Small intestine (tissue), 7 donors: Measurements from ENCODE around the gene ING5. TPM values are rescaled to one million over a fixed set of nuclear protein-coding genes. Genes with fewer than 3 reads are reported as not detected.

Experiments used
- DNase-seq, 2 donors: peaks; one replicate each; pipeline versions ENCODE4 v3.0.0 to v3.0.0-alpha.2; 2013
- FAIRE-seq: peaks from 2 replicates; lab custom pipeline; 2012; peaks lifted over from hg19 to GRCh38; lab: Jason Lieb, UNC
- H3K27ac ChIP-seq, 3 donors: one replicate each; pipeline ENCODE4 v1.5.1; 2013; ENCODE audit warnings: low read length in 2 of 3, mild to moderate bottlenecking in 2 of 3, control low read depth in 1 of 3, inconsistent platforms in 1 of 3, low read depth in 1 of 3, moderate library complexity in 1 of 3
- H3K27me3 ChIP-seq, 3 donors: one replicate each; pipeline ENCODE4 v1.6.1; 2013; ENCODE audit warnings: low read length in 3 of 3, inconsistent platforms in 1 of 3; ENCODE audit not compliant: control insufficient read depth in 3 of 3, insufficient read depth in 3 of 3
- H3K36me3 ChIP-seq, 3 donors: one replicate each; pipeline ENCODE4 v1.6.1; 2013; ENCODE audit warnings: low read length in 3 of 3, inconsistent platforms in 1 of 3, low read depth in 1 of 3, mild to moderate bottlenecking in 1 of 3, moderate library complexity in 1 of 3; ENCODE audit not compliant: control insufficient read depth in 3 of 3, insufficient read depth in 2 of 3
- H3K4me1 ChIP-seq, 3 donors: one replicate each; pipeline ENCODE4 v1.6.1; 2013; ENCODE audit warnings: low read length in 2 of 3, inconsistent platforms in 1 of 3, low read depth in 1 of 3, mild to moderate bottlenecking in 1 of 3, moderate library complexity in 1 of 3; ENCODE audit not compliant: control insufficient read depth in 3 of 3, insufficient read depth in 2 of 3
- H3K4me3 ChIP-seq, 3 donors: one replicate each; pipeline ENCODE4 v1.5.1; 2013; ENCODE audit warnings: low read length in 3 of 3, control low read depth in 1 of 3, inconsistent platforms in 1 of 3, low read depth in 1 of 3, mild to moderate bottlenecking in 1 of 3, moderate library complexity in 1 of 3
- H3K9me3 ChIP-seq, 2 donors: one replicate each; pipeline ENCODE4 v1.6.1; 2013; ENCODE audit warnings: low read depth in 1 of 2, low read length in 1 of 2; ENCODE audit not compliant: control insufficient read depth in 2 of 2, insufficient read depth in 1 of 2
- WGBS, 3 donors: extraction: QIAGEN DNeasy Blood & Tissue Kit; methylation state at CpG; one replicate each; pipeline ENCODE4 v1.1.7; 2013; 5-methylcytosine and 5-hydroxymethylcytosine counted together
- polyA plus RNA-seq, 4 donors: library from polyadenylated mRNA; stranded (reverse) in 3 of 4; unstranded in 1 of 4; fragments of 200-250 nt in 3 of 4; fragments of 120-200 nt in 1 of 4; gene quantifications; one replicate each; pipeline versions ENCODE4 v1.2.1 to v1.2.3, GENCODE V29; 2013
- donor health status: healthy with polysubstance abuse.
- donor health status: control.
- donor health status: control.
- donor health status: Bipolar disorder and iron deficiency.
- donor health status: healthy.

ING5 gene
- polyA plus RNA-seq, 4 donors, result 20.3 to 44.5 (median 35.4) TPM

DNA sequence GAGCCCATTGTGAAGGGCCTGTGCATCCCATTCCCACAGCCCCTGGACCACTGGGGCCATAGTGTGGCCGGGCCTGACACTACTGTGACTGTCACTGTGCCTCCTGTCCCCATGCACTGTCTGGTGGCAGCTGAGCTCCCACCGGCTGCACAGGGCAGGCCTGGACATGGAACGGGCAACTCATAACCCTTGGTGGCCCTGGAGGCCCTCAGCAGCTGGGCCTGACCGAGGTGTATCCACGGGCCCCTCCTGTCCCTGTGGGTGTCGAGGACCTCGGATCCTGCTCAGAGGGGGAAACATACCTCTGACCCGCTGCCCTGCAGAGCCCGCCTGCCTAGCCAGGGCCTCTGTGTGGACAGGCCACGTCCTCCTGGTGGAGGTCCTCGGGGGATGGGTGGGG is 67.0 kb downstream of the ING5 start:
- DNase-seq (no peak), FAIRE-seq (no peak)
- WGBS, 3 donors, result 85 to 93% (median 89%) methylated on average over 11 of the region's 11 CpGs

DNA sequence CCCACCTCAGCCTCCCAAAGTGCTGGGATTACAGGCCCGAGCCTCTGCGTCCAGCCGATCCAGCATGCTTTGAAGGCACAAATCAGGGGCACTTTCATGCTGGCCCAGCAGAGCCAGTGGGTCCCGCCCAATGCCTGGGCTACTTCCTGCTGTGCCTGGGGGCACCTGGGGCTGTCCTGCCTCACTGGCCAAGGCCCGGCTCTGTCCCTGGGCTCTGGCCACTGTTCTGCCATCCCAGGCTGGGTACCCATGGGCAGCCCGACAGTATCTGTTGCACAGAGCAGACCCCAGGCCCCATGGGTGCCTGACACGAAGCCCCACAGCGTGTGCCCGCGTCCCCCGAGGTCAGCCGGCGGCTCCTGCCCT is 68.0 kb downstream of the ING5 start:
- Histone ChIP-seq H3K4me3 (no peak overlapping the region), H3K9me3 (no peaks in the 10 kb centered on the region), H3K27me3 (no peaks in the 10 kb centered on the region), H3K4me1 (peaks cover 0 to 18% (median 0%) of the 10 kb centered on the region in 3 donors), H3K36me3 (peaks cover 0 to 11% (median 0%) of the 10 kb centered on the region in 3 donors), H3K27ac (no peak overlapping the region)
- no peak for FAIRE-seq
- DNase-seq, result no peak
- 85 to 89% (median 87%) methylated on average over 13 of the region's 13 CpGs for WGBS, 3 donors

More for the DNA sequence above, 67.0 kb downstream of the ING5 start:
- Histone ChIP-seq H3K27me3 (no peaks in the 10 kb centered on the region), H3K36me3 (peaks cover 0 to 18% (median 0%) of the 10 kb centered on the region in 3 donors), H3K27ac (no peak overlapping the region), H3K9me3 (no peaks in the 10 kb centered on the region), H3K4me1 (peaks cover 0 to 18% (median 0%) of the 10 kb centered on the region in 3 donors), H3K4me3 (no peak overlapping the region)

GRCh38 chr2:241770185-241770935 is 68.5 kb downstream of the ING5 start:
- WGBS, 3 donors, result 46 to 67% (median 59%) methylated on average over 25 to 27 of the region's 27 CpGs
- DNase-seq (no peak), FAIRE-seq (no peak)
- Histone ChIP-seq H3K36me3 (peaks cover 0 to 9% (median 0%) of the 10 kb centered on the region in 3 donors), H3K4me3 (no peak overlapping the region), H3K27ac (no peak overlapping the region), H3K4me1 (peaks cover 0 to 18% (median 2%) of the 10 kb centered on the region in 3 donors), H3K27me3 (no peaks in the 10 kb centered on the region), H3K9me3 (no peaks in the 10 kb centered on the region)

DNA sequence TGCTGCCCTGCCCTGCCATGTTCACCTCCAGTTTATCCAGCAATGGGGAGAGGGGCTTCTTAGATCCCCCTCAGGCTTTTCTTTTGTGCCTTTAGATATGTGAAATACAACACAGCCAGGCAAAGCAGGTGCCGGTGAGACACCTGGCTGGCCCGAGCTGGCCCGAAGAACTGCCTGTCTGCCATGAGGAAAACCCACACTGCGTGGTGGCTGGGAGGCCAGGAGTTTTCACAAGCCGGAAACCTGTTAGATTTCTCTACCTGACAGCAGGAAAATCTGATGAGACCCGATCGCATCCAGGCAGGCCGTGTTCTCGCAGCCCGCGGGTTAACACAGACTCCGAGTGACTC is 69.1 kb downstream of the ING5 start:
- DNase-seq (no peak), FAIRE-seq (no peak)
- 92 to 94% (median 93%) methylated on average over 12 of the region's 12 CpGs for WGBS, 3 donors
- peaks cover 0 to 9% (median 0%) of the 10 kb centered on the region in 3 donors for H3K36me3 ChIP-seq
- no peak overlapping the region for H3K4me3 ChIP-seq
- no peak overlapping the region for H3K27ac ChIP-seq
- peaks cover 0 to 18% (median 2%) of the 10 kb centered on the region in 3 donors for H3K4me1 ChIP-seq
- H3K27me3 ChIP-seq, result no peaks in the 10 kb centered on the region
- no peaks in the 10 kb centered on the region for H3K9me3 ChIP-seq

DNA sequence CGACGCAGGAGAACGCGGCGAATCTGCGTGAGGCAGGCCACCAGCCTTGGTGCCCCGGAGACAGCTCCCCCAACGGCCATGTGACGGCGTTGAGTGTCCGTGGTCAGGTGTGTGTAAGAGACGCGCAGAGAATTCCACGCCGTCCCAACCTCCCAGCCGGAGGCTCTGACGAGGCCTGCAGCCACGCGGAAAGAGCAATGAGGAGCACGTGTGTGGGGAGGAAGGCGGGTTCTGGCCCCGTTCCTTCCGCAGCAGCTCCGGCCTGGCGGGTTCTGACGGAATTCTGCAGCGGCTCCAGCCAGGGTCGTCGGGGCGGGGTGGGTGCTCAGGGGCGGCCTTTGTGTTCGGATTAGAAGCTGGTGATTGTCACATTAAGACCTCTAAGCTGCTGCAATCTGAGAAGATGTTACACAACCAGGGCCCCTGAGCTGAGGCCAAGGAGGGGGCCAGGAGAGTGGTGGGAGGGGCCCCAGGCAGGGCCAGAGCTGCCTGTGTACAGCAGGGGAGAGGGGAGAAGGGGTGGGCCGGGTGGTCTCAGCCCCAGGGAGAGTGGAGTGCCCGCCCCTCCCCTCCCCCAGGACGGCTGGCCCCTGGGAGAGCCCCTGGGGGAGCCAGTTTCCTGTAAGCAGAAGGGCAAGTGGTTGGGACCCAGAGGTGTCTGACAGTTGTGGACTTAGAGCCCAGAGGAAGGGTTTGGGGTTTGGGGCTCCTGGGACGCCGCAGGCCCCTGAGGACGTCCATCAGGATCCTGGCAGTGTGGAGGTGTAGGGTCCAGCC is 69.6 kb downstream of the ING5 start:
- WGBS, 3 donors, result 68 to 76% (median 73%) methylated on average over 37 to 38 of the region's 38 CpGs
- no peak overlapping the region for H3K27ac ChIP-seq
- H3K4me3 ChIP-seq, result no peak overlapping the region
- peaks cover 0 to 18% (median 2%) of the 10 kb centered on the region in 3 donors for H3K4me1 ChIP-seq
- DNase-seq, result peak in 1 of 2 donors; percentile 26
- no peaks in the 10 kb centered on the region for H3K27me3 ChIP-seq
- no peaks in the 10 kb centered on the region for H3K9me3 ChIP-seq
- no peak for FAIRE-seq
- H3K36me3 ChIP-seq, result peaks cover 0 to 9% (median 0%) of the 10 kb centered on the region in 3 donors

DNA sequence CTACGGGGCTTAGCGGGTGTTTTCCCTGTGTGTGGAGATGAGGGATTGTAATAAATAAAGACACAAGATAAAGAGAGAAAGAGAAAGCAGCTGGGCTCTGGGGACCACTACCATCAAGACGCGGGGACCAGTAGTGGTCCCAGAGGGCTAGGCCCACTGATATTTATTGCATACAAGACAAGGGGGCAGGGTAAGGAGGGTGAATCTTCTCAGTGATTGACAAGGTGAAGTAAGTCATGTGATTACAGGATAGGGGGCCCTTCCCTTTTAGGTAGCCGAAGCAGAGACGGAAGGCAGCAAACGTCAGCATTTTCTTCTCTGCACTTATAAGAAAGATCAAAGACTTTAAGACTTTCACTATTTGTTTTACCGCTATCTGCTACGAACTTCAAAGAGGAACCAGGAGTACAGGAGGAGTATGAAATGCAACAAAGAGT is 70.2 kb downstream of the ING5 start:
- DNase-seq (peak in 1 of 2 donors; percentile 9), FAIRE-seq (no peak)
- H3K4me3 ChIP-seq, result no peak overlapping the region
- H3K27me3 ChIP-seq, result peaks cover 0 to 2% (median 0%) of the 10 kb centered on the region in 3 donors
- peaks cover 0 to 9% (median 0%) of the 10 kb centered on the region in 3 donors for H3K36me3 ChIP-seq
- WGBS, 3 donors, result 11 to 34% (median 17%) methylated on average over 9 of the region's 9 CpGs
- H3K27ac ChIP-seq, result no peak overlapping the region
- peaks cover 0 to 18% (median 2%) of the 10 kb centered on the region in 3 donors for H3K4me1 ChIP-seq
- no peaks in the 10 kb centered on the region for H3K9me3 ChIP-seq

DNA sequence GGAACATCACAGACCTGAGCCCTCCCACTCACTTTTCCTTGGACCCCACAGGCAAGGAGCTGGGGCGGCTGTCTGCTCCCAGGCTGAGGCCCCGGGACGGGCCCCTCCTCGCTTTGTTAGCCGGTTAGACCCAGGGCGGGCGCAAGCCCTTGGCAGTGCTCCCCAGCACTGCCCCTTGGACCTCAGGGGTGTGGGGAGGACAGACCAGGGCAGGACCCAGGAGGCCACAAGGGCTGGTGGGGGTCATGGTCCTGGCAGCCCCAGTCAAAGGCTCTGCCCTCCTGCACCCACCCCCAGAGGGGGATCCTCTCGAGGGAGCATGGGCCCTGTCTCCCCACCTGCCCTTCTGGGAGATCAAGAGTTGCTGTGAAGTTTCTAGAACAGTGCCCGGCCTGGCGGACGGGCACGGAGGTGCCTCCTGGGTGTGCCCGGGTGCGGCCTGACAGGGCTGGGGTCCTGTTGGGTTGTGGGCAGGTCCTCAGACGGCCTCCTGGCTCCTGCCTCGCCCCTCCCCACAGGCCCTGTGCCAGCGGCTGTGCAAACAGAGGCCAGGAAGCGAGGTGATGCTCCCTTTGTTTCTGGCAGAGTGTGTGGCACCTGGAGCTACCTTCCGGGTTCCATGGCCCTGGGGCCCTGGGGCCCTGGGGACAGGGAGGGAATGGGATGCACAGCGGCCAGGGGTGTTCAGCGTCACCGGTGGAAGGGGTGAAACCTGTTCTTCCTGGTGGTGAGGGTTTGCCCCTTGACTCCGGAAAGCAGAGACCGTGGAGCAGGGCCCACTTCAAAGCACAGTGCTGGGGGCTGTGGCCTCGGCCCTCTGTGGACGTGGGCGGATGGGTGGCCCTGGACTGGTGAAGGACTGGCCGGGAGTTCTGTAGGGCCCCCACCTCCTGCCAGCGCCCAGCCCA is 71.9 kb downstream of the ING5 start:
- Histone ChIP-seq H3K36me3 (no peaks in the 10 kb centered on the region), H3K27ac (no peak overlapping the region), H3K27me3 (peaks cover 0 to 2% (median 0%) of the 10 kb centered on the region in 3 donors), H3K4me1 (peaks cover 0 to 18% (median 2%) of the 10 kb centered on the region in 3 donors), H3K9me3 (no peaks in the 10 kb centered on the region), H3K4me3 (no peak overlapping the region)
- FAIRE-seq, result no peak
- peak in 1 of 2 donors; percentile 11 for DNase-seq
- 20 to 64% (median 42%) methylated on average over 24 to 29 of the region's 29 CpGs for WGBS, 3 donors
